Lung (tissue), 12 donors: ENCODE data around the gene PDE1C. TPM values are rescaled to one million over a fixed set of nuclear protein-coding genes. Genes with fewer than 3 reads are reported as not detected.

Experiments
- ATAC-seq: fragments of 200-7000 bp; cut with Tn5 transposase; one replicate; pipeline ENCODE4 v1.9.1; 2020; ENCODE audit warnings: moderate number of reproducible peaks; ENCODE audit not compliant: insufficient read depth, low FRiP score
- DNase-seq, 3 donors: peaks; one replicate each; pipeline ENCODE4 v3.0.0-alpha.2; 2013 to 2017
- H3K27ac ChIP-seq, 2 donors: one replicate each; pipeline ENCODE4 v1.5.1; 2013; ENCODE audit warnings: mild to moderate bottlenecking in 2 of 2, moderate library complexity in 2 of 2, control low read depth in 1 of 2, inconsistent platforms in 1 of 2, low read depth in 1 of 2, low read length in 1 of 2
- H3K27me3 ChIP-seq, 3 donors: one replicate each; pipeline ENCODE4 v1.5.1; 2013; ENCODE audit warnings: low read length in 2 of 3; ENCODE audit not compliant: control insufficient read depth in 3 of 3, insufficient read depth in 3 of 3
- H3K36me3 ChIP-seq, 4 donors: one replicate each; pipeline ENCODE4 v1.5.1; 2013; ENCODE audit warnings: low read length in 4 of 4, mild to moderate bottlenecking in 1 of 4, moderate library complexity in 1 of 4; ENCODE audit not compliant: control insufficient read depth in 4 of 4, insufficient read depth in 4 of 4
- H3K4me1 ChIP-seq, 5 donors: one replicate each; pipeline ENCODE4 v1.5.1; 2013; ENCODE audit warnings: low read length in 5 of 5, mild to moderate bottlenecking in 2 of 5, moderate library complexity in 1 of 5; ENCODE audit not compliant: control insufficient read depth in 5 of 5, insufficient read depth in 5 of 5
- H3K4me3 ChIP-seq: one replicate; pipeline ENCODE4 v1.5.1; 2013; ENCODE audit warnings: mild to moderate bottlenecking, control low read depth, moderate library complexity
- H3K9ac ChIP-seq, 2 donors: one replicate each; pipeline ENCODE4 v1.5.1; 2013; ENCODE audit warnings: low read length in 2 of 2, control low read depth in 1 of 2; ENCODE audit not compliant: insufficient read depth in 1 of 2
- H3K9me3 ChIP-seq, 4 donors: one replicate each; pipeline ENCODE4 v1.5.1; 2013; ENCODE audit warnings: low read length in 3 of 4, mild to moderate bottlenecking in 1 of 4, moderate library complexity in 1 of 4; ENCODE audit not compliant: control insufficient read depth in 4 of 4, insufficient read depth in 3 of 4
- CTCF ChIP-seq: IDR thresholded peaks from 2 replicates; pipeline ENCODE4 v1.5.1; 2012; ENCODE audit warnings: mild to moderate bottlenecking; ENCODE audit errors: control extremely low read depth, extremely low read depth
- WGBS, 2 donors: extraction: QIAGEN DNeasy Blood & Tissue Kit; methylation state at CpG; one replicate each; pipeline ENCODE4 v1.1.7; 2013; 5-methylcytosine and 5-hydroxymethylcytosine counted together
- polyA plus RNA-seq, 2 donors: library from polyadenylated mRNA; stranded (reverse); fragments of 200-250 nt; gene quantifications; one replicate each; pipeline ENCODE4 v1.2.1, GENCODE V29; 2013
- total RNA-seq, 2 donors: library from RNA; depleted of rRNA in 1 of 2; stranded (reverse); fragments of >200 nt in 1 of 2; gene quantifications; one replicate each; pipeline ENCODE4 v1.2.1, GENCODE V29; 2014 to 2021
- donor health status: control.
- donor health status: control.
- donor health status: Bipolar disorder and iron deficiency.
- donor health status: healthy.
- donor health status: DM: yes; HTN: yes; CAD: no.

Gene PDE1C
- total and polyA plus RNA-seq, 4 donors, result 1.9 to 14.3 (median 6.1) TPM

GRCh38 chr7:32071466-32072091, 1.4 kb upstream of the PDE1C start:
- no peak for ATAC-seq
- no peaks in the 10 kb centered on the region for H3K36me3 ChIP-seq
- no peak overlapping the region for H3K4me3 ChIP-seq
- WGBS, 2 donors, result 40 to 43% methylated on average over 6 of the region's 6 CpGs
- DNase-seq, result no peak
- H3K27ac ChIP-seq, result peak overlapping the region in 1 of 2 donors; percentile 94
- H3K9me3 ChIP-seq, result peaks cover 0 to 1% (median 0%) of the 10 kb centered on the region in 4 donors
- H3K9ac ChIP-seq, result no peak overlapping the region
- no peak for TF ChIP-seq CTCF
- H3K4me1 ChIP-seq, result peaks cover 0 to 8% (median 0%) of the 10 kb centered on the region in 5 donors
- peaks cover 0 to 63% (median 49%) of the 10 kb centered on the region in 3 donors for H3K27me3 ChIP-seq

- Histone ChIP-seq H3K4me1 (peaks cover 0 to 8% (median 0%) of the 10 kb centered on the region in 5 donors), H3K27ac (peak overlapping the region; percentile 84 to 94), H3K9me3 (peaks cover 0 to 1% (median 0%) of the 10 kb centered on the region in 4 donors), H3K36me3 (no peaks in the 10 kb centered on the region), H3K27me3 (peaks cover 0 to 63% (median 51%) of the 10 kb centered on the region in 3 donors), H3K4me3 (peak overlapping the region; percentile 71), H3K9ac (no peak overlapping the region)
- DNase-seq (peak in 1 of 3 donors; percentile 5), ATAC-seq (no peak)
- no peak for TF ChIP-seq CTCF
- WGBS, 2 donors, result 9 to 15% methylated on average over 9 of the region's 9 CpGs
Observed at GRCh38 chr7:32070051-32070405, 179 bp downstream of the PDE1C start.

GRCh38 chr7:32069116-32069650, 1.0 kb downstream of the PDE1C start:
- no peaks in the 10 kb centered on the region for H3K36me3 ChIP-seq
- H3K27me3 ChIP-seq, result peaks cover 0 to 63% (median 51%) of the 10 kb centered on the region in 3 donors
- peaks cover 0 to 8% (median 0%) of the 10 kb centered on the region in 5 donors for H3K4me1 ChIP-seq
- H3K4me3 ChIP-seq, result no peak overlapping the region
- peak overlapping the region in 1 of 2 donors; percentile 94 for H3K27ac ChIP-seq
- TF ChIP-seq CTCF, result no peak
- H3K9ac ChIP-seq, result no peak overlapping the region
- no peaks in the 10 kb centered on the region for H3K9me3 ChIP-seq
- ATAC-seq (no peak), DNase-seq (no peak)
